Adipocyte (in vitro differentiated cells): ENCODE measurements around the gene GYPE.
A peak's percentile ranks its signal among the peaks of the same experiment; 100 is the strongest.
"Not testable (repeated sequence)": the region's sequence is repeated elsewhere in the genome, so short reads cannot be mapped to it uniquely, and the experiment has no call there.

ENCODE experiments used
- DNase-seq: peaks from one replicate; pipeline ENCODE4 v3.0.0-alpha.2; 2015; ENCODE audit warnings: low read depth
- H3K27me3 ChIP-seq: replicated peaks from 2 replicates; pipeline ENCODE4 v1.7.0; 2013; ENCODE audit warnings: mild to moderate bottlenecking, low read length, moderate library complexity; ENCODE audit not compliant: control insufficient read depth, insufficient read depth
- H3K36me3 ChIP-seq: 2 replicates; pipeline ENCODE4 v1.7.0; 2013; ENCODE audit warnings: low read length, mild to moderate bottlenecking, moderate library complexity; ENCODE audit not compliant: control insufficient read depth, insufficient read depth, severe bottlenecking
- H3K4me1 ChIP-seq: 2 replicates; pipeline ENCODE4 v1.7.0; 2013; ENCODE audit warnings: mild to moderate bottlenecking, low read length, moderate library complexity; ENCODE audit not compliant: control insufficient read depth, insufficient read depth
- H3K4me3 ChIP-seq: 2 replicates; pipeline ENCODE4 v1.7.0; 2013; ENCODE audit warnings: mild to moderate bottlenecking, low read length, moderate library complexity
- H3K9ac ChIP-seq: 2 replicates; pipeline ENCODE4 v1.7.0; 2013; ENCODE audit warnings: mild to moderate bottlenecking, low read length, moderate library complexity
- H3K9me3 ChIP-seq: 2 replicates; pipeline ENCODE4 v1.7.0; 2013; ENCODE audit warnings: mild to moderate bottlenecking, low read length, moderate library complexity; ENCODE audit not compliant: control insufficient read depth

GYPE gene

DNA sequence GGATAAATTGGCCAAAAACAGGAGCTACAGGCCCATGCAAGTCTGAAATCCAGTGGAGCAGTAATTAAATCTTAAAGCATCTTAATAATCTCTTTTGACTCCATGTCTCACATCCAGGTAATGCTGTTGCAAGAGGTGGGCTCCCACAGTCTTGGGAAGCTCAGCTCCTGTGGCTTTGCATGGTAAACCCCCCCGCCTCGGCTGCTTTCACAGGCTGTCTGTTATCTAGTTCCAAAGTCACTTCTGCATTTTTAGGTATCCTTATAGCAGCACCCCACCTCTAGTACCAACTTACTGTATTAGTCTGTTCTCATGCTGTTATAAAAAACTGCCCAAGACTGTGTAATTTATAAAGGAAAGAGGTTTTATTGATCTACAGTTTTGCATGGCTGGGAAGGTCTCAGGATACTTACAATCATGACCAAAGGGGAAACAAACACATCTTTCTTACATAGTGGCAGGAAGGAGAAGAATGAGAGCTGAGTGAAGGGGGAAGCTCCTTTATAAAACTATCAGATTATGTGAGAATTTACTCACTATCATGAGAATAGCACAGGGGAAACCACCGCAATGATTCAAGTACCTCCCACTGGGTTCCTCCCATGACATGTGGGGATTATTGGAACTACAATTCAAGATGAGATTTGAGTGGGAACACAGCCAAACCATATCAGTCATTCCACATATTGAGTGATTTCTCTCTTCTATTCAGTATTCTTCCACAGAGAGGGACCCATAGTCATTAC lies 34.7 kb downstream of the GYPE start:
- not testable (repeated sequence) for H3K9ac ChIP-seq, H3K27me3 ChIP-seq, DNase-seq, H3K4me3 ChIP-seq, H3K36me3 ChIP-seq, H3K9me3 ChIP-seq, H3K4me1 ChIP-seq

DNA sequence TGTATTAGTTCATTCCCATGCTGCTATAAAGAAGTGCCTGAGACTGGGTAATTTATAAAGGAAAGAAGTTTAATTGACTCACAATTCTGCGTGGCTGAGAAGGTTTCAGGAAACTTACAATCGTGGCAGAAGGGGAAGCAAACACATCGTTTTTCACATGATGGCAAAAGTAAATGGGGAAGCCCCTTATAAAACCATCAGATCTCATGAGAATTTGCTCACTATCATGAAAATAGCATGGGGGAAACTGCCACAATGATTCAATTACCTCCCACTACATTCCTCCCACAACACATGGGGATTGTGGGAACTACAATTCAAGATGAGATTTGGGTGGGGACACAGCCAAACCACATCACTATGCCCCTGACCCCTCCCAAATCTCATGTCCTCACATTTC lies 35.4 kb downstream of the GYPE start:
- H3K27me3 ChIP-seq, H3K9me3 ChIP-seq, H3K9ac ChIP-seq, H3K36me3 ChIP-seq, H3K4me1 ChIP-seq, DNase-seq, H3K4me3 ChIP-seq: not testable (repeated sequence)

DNA sequence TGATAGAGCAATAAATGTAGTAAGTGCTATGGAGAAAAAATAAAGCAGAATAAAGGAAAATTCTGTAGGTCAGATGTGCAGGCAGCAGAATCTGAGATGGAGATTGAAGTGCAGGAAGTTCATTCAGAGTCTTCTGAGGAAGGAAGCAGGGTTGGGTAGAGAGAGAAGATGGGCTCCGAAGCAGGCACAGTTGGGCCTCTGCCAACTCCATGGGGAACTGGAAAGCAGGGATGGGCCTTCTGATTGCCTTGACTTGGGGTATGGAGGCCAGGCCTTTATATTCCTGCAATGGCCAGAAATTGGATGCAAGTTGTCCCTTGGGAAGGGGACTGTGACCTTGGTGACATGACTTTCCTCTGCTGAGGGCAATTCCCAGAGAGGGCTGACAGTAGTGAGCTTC lies 42.6 kb downstream of the GYPE start:
- not testable (repeated sequence) for H3K36me3 ChIP-seq, H3K27me3 ChIP-seq, H3K9me3 ChIP-seq, H3K4me3 ChIP-seq, H3K9ac ChIP-seq, DNase-seq, H3K4me1 ChIP-seq

DNA sequence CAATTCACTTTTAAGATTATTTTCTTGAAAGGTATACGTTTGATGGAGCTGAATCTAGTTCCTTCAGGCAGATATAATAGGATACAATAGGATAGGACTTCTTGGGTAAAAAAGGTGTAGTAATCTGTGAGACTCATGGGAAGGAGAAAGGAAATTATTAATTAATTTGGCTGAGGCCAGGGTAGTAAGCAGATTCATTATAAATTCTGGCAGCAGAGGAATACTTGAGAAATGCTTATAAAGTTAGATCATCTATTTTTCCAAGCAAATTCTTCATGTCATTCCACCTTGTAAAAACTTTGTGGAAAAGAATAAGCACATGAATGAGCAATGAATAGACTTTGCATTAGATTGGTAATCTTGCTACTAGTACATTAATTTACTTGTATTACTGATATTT lies 46.9 kb downstream of the GYPE start:
- Histone ChIP-seq H3K9ac (no peak overlapping the region), H3K9me3 (no peaks in the 10 kb centered on the region), H3K27me3 (no peaks in the 10 kb centered on the region), H3K36me3 (no peaks in the 10 kb centered on the region), H3K4me1 (peaks cover 2% of the 10 kb centered on the region), H3K4me3 (no peak overlapping the region)
- no peak for DNase-seq

DNA sequence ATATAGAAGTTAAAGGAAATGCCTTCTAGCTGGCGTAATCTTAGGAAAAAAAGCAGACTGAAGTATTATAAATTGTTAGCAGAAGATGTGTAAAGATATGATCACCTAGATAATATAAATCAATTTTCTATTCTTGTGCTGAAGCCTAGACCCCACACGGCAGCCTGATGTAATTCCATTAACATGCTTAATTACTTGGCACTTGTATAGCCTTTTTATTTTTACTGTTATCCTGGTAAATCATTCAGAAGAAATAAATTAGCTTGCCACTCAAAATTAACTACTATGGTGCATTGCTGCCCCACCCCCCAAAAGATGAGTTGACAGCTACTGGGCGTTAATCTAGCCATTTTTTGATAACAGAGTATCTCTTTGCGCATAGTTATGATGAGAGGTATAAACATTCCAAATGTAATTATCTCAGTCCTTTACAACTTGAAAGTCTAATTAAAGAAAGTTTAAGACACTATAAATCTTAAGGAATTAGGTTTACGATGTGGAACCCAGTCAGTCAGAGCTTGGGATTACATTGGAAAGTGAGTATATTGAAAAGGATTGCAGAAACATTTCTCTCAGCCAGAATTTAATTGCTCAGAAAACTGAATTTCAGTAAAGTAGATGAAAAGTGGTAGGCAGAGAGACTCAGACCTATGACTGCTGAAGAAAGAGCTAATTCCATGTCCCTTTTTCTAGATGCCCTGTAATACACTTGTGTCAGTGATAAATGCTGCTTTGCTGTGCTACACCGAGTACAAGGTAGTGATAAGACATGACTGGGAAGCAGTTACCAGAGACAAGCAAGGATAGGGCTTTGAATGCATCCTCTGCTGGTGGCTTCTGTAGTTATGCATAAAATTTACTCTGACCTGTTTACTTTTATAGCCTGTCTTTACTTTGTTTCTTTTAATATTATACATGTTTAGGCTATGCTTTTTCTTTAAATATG lies 47.7 kb downstream of the GYPE start:
- not testable (repeated sequence) for H3K27me3 ChIP-seq, DNase-seq, H3K36me3 ChIP-seq, H3K9ac ChIP-seq, H3K4me1 ChIP-seq, H3K9me3 ChIP-seq, H3K4me3 ChIP-seq

DNA sequence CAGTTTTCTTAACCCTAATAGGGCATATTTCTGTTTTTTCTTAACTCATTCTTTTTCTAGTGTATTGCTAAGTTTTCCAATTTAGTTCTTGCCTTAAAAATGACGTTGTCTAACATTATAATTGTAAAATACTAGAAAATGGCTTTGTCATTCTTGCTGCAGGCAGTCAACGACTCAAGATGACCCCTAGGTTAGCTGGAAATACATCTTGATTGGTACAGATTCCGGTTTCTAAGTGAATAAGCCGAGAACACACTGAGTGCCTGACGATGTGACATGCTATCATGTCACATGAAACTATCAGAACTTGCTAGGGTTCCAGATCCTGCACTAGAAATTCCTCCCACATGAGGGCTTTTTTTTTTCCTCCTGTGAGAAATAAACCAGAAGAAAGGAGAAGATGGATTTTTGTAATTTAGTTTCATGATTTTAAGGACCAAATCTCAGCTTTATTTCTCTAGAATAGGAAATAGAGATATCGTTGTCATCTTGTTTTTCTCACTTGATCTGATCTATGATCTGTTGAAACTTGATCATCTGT lies 49.3 kb downstream of the GYPE start:
- H3K4me3 ChIP-seq, H3K9ac ChIP-seq, H3K36me3 ChIP-seq, H3K9me3 ChIP-seq, H3K27me3 ChIP-seq, H3K4me1 ChIP-seq: not testable (repeated sequence)
- peak; percentile 23 for DNase-seq

DNA sequence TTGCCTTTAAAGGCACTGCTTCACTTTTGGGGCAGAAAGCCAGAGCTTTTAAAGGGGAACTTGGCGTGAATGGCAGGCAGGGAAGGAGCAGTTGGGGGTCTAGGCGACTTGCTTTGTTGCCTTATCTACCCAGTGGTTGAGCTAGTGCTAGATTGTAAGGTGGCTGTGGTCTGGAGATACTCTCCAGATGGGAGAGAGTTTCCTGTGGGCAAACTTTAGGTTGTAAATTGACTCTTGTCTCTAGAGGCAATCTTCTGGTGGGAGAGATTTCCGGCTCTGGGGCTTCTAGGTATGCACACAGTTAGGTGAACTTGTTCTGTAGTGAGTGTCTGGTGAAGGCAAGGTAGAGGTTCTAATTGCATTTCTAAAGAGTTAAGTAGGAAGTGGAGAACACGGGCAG lies 50.7 kb downstream of the GYPE start:
- H3K36me3 ChIP-seq, H3K4me1 ChIP-seq, H3K27me3 ChIP-seq, DNase-seq, H3K9me3 ChIP-seq, H3K4me3 ChIP-seq, H3K9ac ChIP-seq: not testable (repeated sequence)

DNA sequence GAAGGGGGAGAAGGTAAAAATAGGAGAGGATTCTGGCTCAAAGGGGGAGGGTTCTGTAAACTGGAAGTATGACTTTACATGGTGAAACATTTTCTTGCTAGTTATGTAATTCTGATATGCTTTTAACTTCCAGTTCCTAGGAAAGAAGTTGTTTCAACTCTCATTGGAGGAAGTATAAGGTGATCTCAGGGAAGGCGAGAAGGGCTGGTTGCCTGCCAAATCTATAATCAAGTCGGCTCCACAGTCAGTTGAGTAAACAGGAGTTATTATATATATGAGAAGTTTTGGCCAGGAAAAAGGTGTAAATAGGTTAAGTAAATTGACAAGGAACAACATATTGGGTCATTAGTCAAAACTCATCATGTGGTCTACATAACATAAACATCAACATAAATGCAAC lies 56.1 kb downstream of the GYPE start:
- not testable (repeated sequence) for H3K27me3 ChIP-seq, H3K4me3 ChIP-seq, H3K4me1 ChIP-seq, DNase-seq, H3K36me3 ChIP-seq, H3K9me3 ChIP-seq, H3K9ac ChIP-seq

DNA sequence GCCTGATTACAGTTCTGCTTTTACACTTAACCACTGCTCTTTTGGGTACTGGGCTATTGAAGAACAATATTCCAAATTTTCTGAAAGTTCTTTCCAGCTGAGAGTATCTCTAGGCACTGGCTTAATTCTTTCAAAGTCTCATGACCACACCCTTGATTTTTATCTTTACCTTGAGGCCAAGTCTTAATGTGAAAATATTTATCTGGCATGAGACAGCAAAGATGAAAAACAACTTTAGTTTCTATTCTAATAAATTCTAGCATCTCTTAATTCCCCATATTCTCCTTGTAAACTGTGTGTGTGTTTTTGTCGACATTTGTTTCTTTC lies 61.9 kb downstream of the GYPE start:
- DNase-seq = peak; percentile 26
- H3K36me3 ChIP-seq, H3K27me3 ChIP-seq, H3K9me3 ChIP-seq, H3K9ac ChIP-seq, H3K4me1 ChIP-seq, H3K4me3 ChIP-seq: not testable (repeated sequence)

DNA sequence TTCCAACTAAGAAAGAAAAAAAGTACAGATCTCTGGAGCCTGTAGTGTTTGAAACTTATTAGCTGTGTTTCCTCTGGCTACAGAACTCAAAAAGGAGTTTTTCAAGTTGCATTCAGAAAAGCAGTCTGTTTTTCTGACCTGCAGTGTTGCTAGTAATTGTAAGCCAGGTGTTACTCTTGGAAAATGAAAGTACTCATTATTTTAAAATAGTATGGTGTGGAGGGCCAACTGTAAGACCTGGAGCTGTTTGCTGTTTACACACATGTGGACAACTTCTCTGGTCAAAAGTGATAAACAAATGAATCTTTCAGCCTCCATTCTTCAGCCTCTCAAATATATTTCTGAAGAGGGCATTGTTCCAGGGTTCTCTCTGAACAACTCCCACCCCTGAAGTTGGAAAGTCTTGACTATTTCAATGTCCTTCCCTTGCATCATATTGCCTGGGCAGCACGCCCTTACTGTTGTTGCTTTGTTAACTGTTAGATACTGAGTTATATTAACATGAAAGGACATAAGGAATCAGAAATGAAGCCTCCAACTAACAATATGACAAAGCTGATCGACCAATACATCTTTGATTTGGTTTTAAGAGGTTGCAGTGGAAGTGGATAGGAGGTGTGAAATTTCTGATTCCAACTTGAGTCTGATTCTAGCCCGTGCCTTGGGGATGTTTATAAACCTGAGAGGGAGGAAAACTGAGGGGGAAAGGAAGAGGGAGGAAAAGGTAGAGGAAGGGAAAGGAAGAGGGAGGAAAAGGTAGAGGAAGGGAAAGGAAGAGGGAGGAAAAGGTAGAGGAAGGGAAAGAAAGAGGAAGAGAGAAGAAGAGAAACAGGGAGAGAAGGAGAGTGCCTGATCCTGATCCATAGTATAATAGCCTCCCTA lies 62.5 kb downstream of the GYPE start:
- H3K4me3 ChIP-seq, H3K27me3 ChIP-seq, H3K4me1 ChIP-seq, H3K9me3 ChIP-seq, H3K36me3 ChIP-seq, H3K9ac ChIP-seq: not testable (repeated sequence)
- DNase-seq = peak; percentile 69

DNA sequence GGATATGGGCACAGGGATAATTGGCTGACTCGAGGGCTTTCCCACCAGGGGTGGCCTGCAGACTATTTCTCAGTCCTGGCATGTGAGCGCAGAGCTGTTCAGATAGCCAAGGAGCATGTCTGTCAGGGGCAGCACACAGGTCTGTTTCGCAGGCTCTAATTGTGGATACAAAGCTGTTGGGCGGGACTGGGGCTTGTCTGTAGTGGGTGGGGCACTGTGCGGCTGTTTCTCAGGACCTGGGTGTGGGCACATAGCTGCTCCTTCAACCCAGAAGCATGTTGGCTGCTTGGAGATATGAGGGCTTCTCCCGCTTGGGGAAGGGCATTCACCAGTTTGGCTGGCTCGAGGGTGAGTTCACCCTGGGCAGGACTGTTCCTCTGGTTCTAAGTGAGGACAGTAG lies 65.9 kb downstream of the GYPE start:
- H3K4me3 ChIP-seq, H3K36me3 ChIP-seq, H3K27me3 ChIP-seq, H3K9me3 ChIP-seq, DNase-seq, H3K9ac ChIP-seq, H3K4me1 ChIP-seq: not testable (repeated sequence)
